Esophagus squamous epithelium (tissue), 5 donors: Measurements from ENCODE around the gene SCAMP3. TPM values are rescaled to one million over a fixed set of nuclear protein-coding genes. Genes with fewer than 3 reads are reported as not detected.
A peak's percentile ranks its signal among the peaks of the same experiment; 100 is the strongest.

ENCODE experiments used
- DNase-seq: peaks from one replicate; lab custom pipeline; 2025; lab: John Stamatoyannopoulos, UW
- H3K27ac ChIP-seq, 4 donors: fragments of 200-600 bp; sonication (generic); one replicate each; pipeline ENCODE4 v1.5.1; 2016 to 2019; ENCODE audit warnings: mild to moderate bottlenecking in 1 of 4
- H3K27me3 ChIP-seq, 4 donors: fragments of 200-600 bp; sonication (generic); 1 replicate in 3 of 4; 2 replicates in 1 of 4; pipeline versions ENCODE4 v1.5.1 to v1.6.0; 2017 to 2021; ENCODE audit warnings: antibody characterized with exemption in 1 of 4
- H3K36me3 ChIP-seq, 3 donors: fragments of 200-600 bp; sonication (generic); one replicate each; pipeline ENCODE4 v1.5.1; 2016 to 2019
- H3K4me1 ChIP-seq, 3 donors: fragments of 200-600 bp; sonication (generic); one replicate each; pipeline ENCODE4 v1.5.1; 2017 to 2019
- H3K4me3 ChIP-seq, 4 donors: fragments of 200-600 bp; sonication (generic); 1 replicate in 3 of 4; 2 replicates in 1 of 4; pipeline ENCODE4 v1.5.1; 2016 to 2019; ENCODE audit warnings: mild to moderate bottlenecking in 2 of 4, moderate library complexity in 1 of 4
- H3K9me3 ChIP-seq, 3 donors: fragments of 200-600 bp; sonication (generic); one replicate each; pipeline ENCODE4 v1.5.1; 2016 to 2019
- CTCF ChIP-seq, 6 experiments: fragments of 450-650 bp in 4 of 6; fragments of 200-600 bp in 2 of 6; sonication (generic) in 2 of 6; IDR thresholded peaks; one replicate each; pipeline ENCODE4 v1.5.1; 2016 to 2019; ENCODE audit warnings: antibody characterized with exemption in 6 of 6, mild to moderate bottlenecking in 4 of 6, moderate library complexity in 4 of 6
- POLR2A ChIP-seq, 4 donors: fragments of 450-650 bp; IDR thresholded peaks; one replicate each; pipeline ENCODE4 v1.6.1; 2017; ENCODE audit warnings: antibody characterized with exemption in 4 of 4, mild to moderate bottlenecking in 4 of 4, moderate library complexity in 3 of 4
- WGBS, 2 donors: methylation state at CpG; one replicate each; pipeline ENCODE4 v1.1.5; 2018; 5-methylcytosine and 5-hydroxymethylcytosine counted together
- intact Hi-C: fragments of 100-400 bp; cut with DNase I; formaldehyde crosslinking; loops from one replicate; pipeline ENCODE4 v1.15.0; 2022
- total RNA-seq, 4 donors: library from RNA; depleted of rRNA; stranded (reverse); fragments of >200 nt; gene quantifications; one replicate each; pipeline ENCODE4 v1.1.0, GENCODE V29; 2016
- donor health status: DM: yes; HTN: yes; CAD: no.

The SCAMP3 gene
- total RNA-seq, 4 donors from 2014 or later, result 56.8 to 72.2 (median 60.1) TPM

GRCh38 chr1:155297384-155297783 is 35.2 kb upstream of the SCAMP3 start:
- Histone ChIP-seq H3K36me3 (no peaks in the 10 kb centered on the region), H3K27ac (no peak overlapping the region), H3K27me3 (peaks cover 5 to 50% (median 5%) of the 10 kb centered on the region in 4 donors), H3K9me3 (no peaks in the 10 kb centered on the region), H3K4me1 (peaks cover 7 to 17% (median 11%) of the 10 kb centered on the region in 3 donors), H3K4me3 (no peak overlapping the region)
- WGBS, 2 donors, result 77 to 85% methylated on average over 7 of the region's 7 CpGs
- TF ChIP-seq POLR2A (IDR thresholded peaks at IDR 0.05) (no peak), CTCF (IDR thresholded peaks at IDR 0.05) (no peak)
- intact Hi-C loops, result no loop called here
- no peak for DNase-seq

GRCh38 chr1:155296661-155297060 is 34.5 kb upstream of the SCAMP3 start:
- DNase-seq, result no peak
- intact Hi-C loops, result no loop called here
- Histone ChIP-seq H3K4me1 (peaks cover 7 to 17% (median 11%) of the 10 kb centered on the region in 3 donors), H3K27ac (no peak overlapping the region), H3K4me3 (no peak overlapping the region), H3K9me3 (no peaks in the 10 kb centered on the region), H3K36me3 (no peaks in the 10 kb centered on the region), H3K27me3 (peaks cover 5 to 50% (median 5%) of the 10 kb centered on the region in 4 donors)
- WGBS, 2 donors, result 84 to 85% methylated on average over 3 of the region's 3 CpGs
- no peak for TF ChIP-seq CTCF (IDR thresholded peaks at IDR 0.05)
- no peak for TF ChIP-seq POLR2A (IDR thresholded peaks at IDR 0.05)

GRCh38 chr1:155295942-155296267 is 33.7 kb upstream of the SCAMP3 start:
- H3K4me1 ChIP-seq, result peaks cover 7 to 17% (median 11%) of the 10 kb centered on the region in 3 donors
- intact Hi-C loops, result no loop called here
- no peak for DNase-seq
- WGBS, 2 donors, result 60 to 76% methylated on average over 2 to 4 of the region's 7 CpGs
- H3K27me3 ChIP-seq, result peaks cover 5 to 50% (median 5%) of the 10 kb centered on the region in 4 donors
- H3K9me3 ChIP-seq, result no peaks in the 10 kb centered on the region
- no peak overlapping the region for H3K4me3 ChIP-seq
- no peaks in the 10 kb centered on the region for H3K36me3 ChIP-seq
- TF ChIP-seq CTCF (IDR thresholded peaks at IDR 0.05) (no peak), POLR2A (IDR thresholded peaks at IDR 0.05) (no peak)
- H3K27ac ChIP-seq, result no peak overlapping the region

- no peaks in the 10 kb centered on the region for H3K9me3 ChIP-seq
- H3K27ac ChIP-seq, result no peak overlapping the region
- DNase-seq, result no peak
- H3K36me3 ChIP-seq, result no peaks in the 10 kb centered on the region
- no peak for TF ChIP-seq CTCF (IDR thresholded peaks at IDR 0.05)
- 10 to 40% methylated on average over 4 to 8 of the region's 47 CpGs for WGBS, 2 donors
- intact Hi-C loops, result no loop called here
- peak overlapping the region in 3 of 4 donors; percentile 7 to 51 (median 28) for H3K4me3 ChIP-seq
- peaks cover 5 to 50% (median 5%) of the 10 kb centered on the region in 4 donors for H3K27me3 ChIP-seq
- peaks cover 7 to 17% (median 11%) of the 10 kb centered on the region in 3 donors for H3K4me1 ChIP-seq
These were observed 33.2 kb upstream of the SCAMP3 start for GRCh38 chr1:155295183-155295941.

GRCh38 chr1:155294520-155295182 is 32.5 kb upstream of the SCAMP3 start:
- Histone ChIP-seq H3K27ac (no peak overlapping the region), H3K9me3 (no peaks in the 10 kb centered on the region), H3K4me1 (peaks cover 7 to 17% (median 11%) of the 10 kb centered on the region in 3 donors), H3K36me3 (no peaks in the 10 kb centered on the region), H3K4me3 (peak overlapping the region in 3 of 4 donors; percentile 7 to 51 (median 28)), H3K27me3 (peaks cover 5 to 50% (median 5%) of the 10 kb centered on the region in 4 donors)
- TF ChIP-seq CTCF (IDR thresholded peaks at IDR 0.05), result no peak
- no peak for TF ChIP-seq POLR2A (IDR thresholded peaks at IDR 0.05)
- DNase-seq, result no peak
- intact Hi-C loops, result no loop called here
- 32 to 78% methylated on average over 12 to 34 of the region's 46 CpGs for WGBS, 2 donors
